ENCODE results near the gene AFF1.

DNA sequence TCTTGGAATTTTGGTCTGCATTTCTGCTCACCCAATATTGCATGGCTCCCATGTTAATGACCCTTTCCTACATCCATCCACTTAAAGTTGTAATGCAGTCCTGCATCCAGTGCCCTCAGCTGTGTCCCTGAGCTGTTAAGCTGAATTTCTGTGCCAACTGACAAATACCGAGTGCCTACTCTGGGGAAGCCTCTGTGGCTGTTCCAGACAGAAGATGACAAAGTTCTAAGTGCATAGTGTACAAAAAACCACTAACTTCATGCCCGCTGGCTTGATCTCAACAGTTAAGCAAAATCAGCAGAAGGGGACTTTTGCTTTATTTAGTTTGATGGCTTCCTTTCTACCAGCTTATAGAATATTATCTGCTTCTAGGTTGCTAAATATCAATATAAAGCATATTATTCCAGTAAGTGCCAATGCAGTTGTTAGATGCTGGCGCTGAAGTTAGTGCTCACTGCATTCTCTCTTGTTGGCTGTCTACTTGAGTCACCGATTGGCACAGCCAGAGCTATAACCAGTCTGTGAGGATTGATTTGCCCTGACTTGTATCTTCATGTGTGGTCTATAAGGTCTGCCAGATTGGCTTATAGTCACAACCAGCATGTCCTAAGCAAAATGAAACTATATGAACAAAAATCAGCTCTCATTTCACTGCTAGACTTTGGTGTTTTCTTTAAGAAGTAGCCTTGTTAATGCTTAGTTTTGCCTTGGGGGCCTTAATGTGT is 186.7 kb downstream of the AFF1 start:
- TF ChIP-seq, protein P1, sequence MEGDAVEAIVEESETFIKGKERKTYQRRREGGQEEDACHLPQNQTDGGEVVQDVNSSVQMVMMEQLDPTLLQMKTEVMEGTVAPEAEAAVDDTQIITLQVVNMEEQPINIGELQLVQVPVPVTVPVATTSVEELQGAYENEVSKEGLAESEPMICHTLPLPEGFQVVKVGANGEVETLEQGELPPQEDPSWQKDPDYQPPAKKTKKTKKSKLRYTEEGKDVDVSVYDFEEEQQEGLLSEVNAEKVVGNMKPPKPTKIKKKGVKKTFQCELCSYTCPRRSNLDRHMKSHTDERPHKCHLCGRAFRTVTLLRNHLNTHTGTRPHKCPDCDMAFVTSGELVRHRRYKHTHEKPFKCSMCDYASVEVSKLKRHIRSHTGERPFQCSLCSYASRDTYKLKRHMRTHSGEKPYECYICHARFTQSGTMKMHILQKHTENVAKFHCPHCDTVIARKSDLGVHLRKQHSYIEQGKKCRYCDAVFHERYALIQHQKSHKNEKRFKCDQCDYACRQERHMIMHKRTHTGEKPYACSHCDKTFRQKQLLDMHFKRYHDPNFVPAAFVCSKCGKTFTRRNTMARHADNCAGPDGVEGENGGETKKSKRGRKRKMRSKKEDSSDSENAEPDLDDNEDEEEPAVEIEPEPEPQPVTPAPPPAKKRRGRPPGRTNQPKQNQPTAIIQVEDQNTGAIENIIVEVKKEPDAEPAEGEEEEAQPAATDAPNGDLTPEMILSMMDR (conservative IDR thresholded peaks at IDR 0.05; ENCODE audit: low read length), result no peak
- TF ChIP-seq EZH2phosphoT487 (IDR thresholded peaks at IDR 0.05; ENCODE audit: borderline replicate concordance, low read depth, low read length), result no peak
